K562 (cell line): Measurements from ENCODE around the gene DLGAP1. TPM values are rescaled to one million over a fixed set of nuclear protein-coding genes. Genes with fewer than 3 reads are reported as not detected.

Experiments
- ATAC-seq: fragments of 200-7000 bp; cut with Tn5 transposase; 3 replicates; pipeline ENCODE4 v1.9.1; 2020; ENCODE audit warnings: moderate library complexity
- BruUV-seq: library from RNA; stranded (reverse); fragments of 400-500 nt; replicated peaks from 2 replicates; lab custom pipeline; 2021; lab: Mats Ljungman, UMichigan
- CTCF ChIA-PET: fragments of 300-600 bp; formaldehyde crosslinking; extraction: SDS; loops from one replicate; lab custom pipeline; 2021; ENCODE audit warnings: low intra/inter-chr PET ratio; lab: Yijun Ruan, JAX
- POLR2A ChIA-PET: fragments of 300-600, 350-650 bp; sonication (Branson Sonifier 250); formaldehyde crosslinking; extraction: SDS; loops from one replicate; lab custom pipeline; 2021; ENCODE audit warnings: antibody characterized with exemption, inconsistent platforms; lab: Yijun Ruan, JAX
- DNase-seq, 4 experiments: peaks; one replicate each; pipeline versions ENCODE4 v3.0.0 to v3.0.0-alpha.2; 2011 to 2018; ENCODE audit warnings: low spot score in 3 of 4, mixed read lengths in 3 of 4; ENCODE audit errors: extremely low read depth in 1 of 4
- FAIRE-seq: peaks from 2 replicates; lab custom pipeline; 2011; peaks lifted over from hg19 to GRCh38; lab: Jason Lieb, UNC
- H2AFZ ChIP-seq: 2 replicates; pipeline ENCODE4 v1.6.0; 2011; ENCODE audit warnings: low read depth, low read length, control low read depth, inconsistent platforms
- H3K27ac ChIP-seq: fragments of 200-600 bp; 3 replicates; pipeline ENCODE4 v1.8.0; 2011; ENCODE audit warnings: low read depth, mild to moderate bottlenecking, control low read depth, inconsistent platforms, low read length, moderate library complexity, mixed read lengths; ENCODE audit errors: extremely low read depth
- H3K27me3 ChIP-seq, 2 experiments: fragments of 300-600 bp in 1 of 2; 2 replicates in 1 of 2; 3 replicates in 1 of 2; pipeline versions ENCODE4 v1.6.0 to v1.8.0; 2011; ENCODE audit warnings: inconsistent platforms in 2 of 2, low read length in 2 of 2, mild to moderate bottlenecking in 1 of 2, mixed read lengths in 1 of 2, moderate library complexity in 1 of 2; ENCODE audit not compliant: control insufficient read depth in 2 of 2, insufficient read depth in 2 of 2
- H3K36me3 ChIP-seq: fragments of 300-600 bp; 3 replicates; pipeline ENCODE4 v1.8.0; 2011; ENCODE audit warnings: mild to moderate bottlenecking, low read length, inconsistent platforms; ENCODE audit not compliant: control insufficient read depth, insufficient read depth
- H3K4me1 ChIP-seq, 2 experiments: fragments of 200-600 bp in 1 of 2; replicated peaks in 1 of 2; 2 replicates in 1 of 2; 3 replicates in 1 of 2; pipeline versions ENCODE4 v1.5.1 to v1.8.0; 2011; ENCODE audit warnings: inconsistent platforms in 2 of 2, low read length in 2 of 2, mild to moderate bottlenecking in 1 of 2, mixed read lengths in 1 of 2, moderate library complexity in 1 of 2; ENCODE audit not compliant: control insufficient read depth in 2 of 2, insufficient read depth in 2 of 2
- H3K4me2 ChIP-seq: 2 replicates; pipeline ENCODE4 v1.6.1; 2011; ENCODE audit warnings: low read length, control low read depth, inconsistent platforms, mixed read lengths; ENCODE audit not compliant: insufficient read depth
- H3K4me3 ChIP-seq: fragments of 200-600 bp; sonication (generic), shearing (Covaris generic); 2 replicates; pipeline ENCODE4 v1.5.1; 2016; ENCODE audit warnings: control low read depth, inconsistent platforms
- H3K79me2 ChIP-seq: fragments of 200-600 bp; 3 replicates; pipeline ENCODE4 v1.8.0; 2011; ENCODE audit warnings: low read length, inconsistent platforms; ENCODE audit not compliant: control insufficient read depth, insufficient read depth
- H3K9ac ChIP-seq, 2 experiments: 2 replicates each; pipeline versions ENCODE4 v1.6.0 to v1.6.1; 2011; ENCODE audit warnings: low read depth in 2 of 2, low read length in 2 of 2, control low read depth in 1 of 2, inconsistent platforms in 1 of 2, mild to moderate bottlenecking in 1 of 2, mixed read lengths in 1 of 2; ENCODE audit not compliant: insufficient read depth in 1 of 2
- H3K9me1 ChIP-seq: one replicate; pipeline ENCODE4 v1.6.0; 2011; ENCODE audit warnings: inconsistent platforms, mild to moderate bottlenecking, low read length, moderate library complexity; ENCODE audit not compliant: control insufficient read depth, insufficient read depth
- H3K9me3 ChIP-seq: replicated peaks from 2 replicates; pipeline ENCODE4 v1.5.1; 2011; ENCODE audit warnings: low read depth, low read length, inconsistent platforms; ENCODE audit not compliant: control insufficient read depth, insufficient read depth
- H4K20me1 ChIP-seq: replicated peaks from 2 replicates; pipeline ENCODE4 v1.6.1; 2011; ENCODE audit warnings: low read length, inconsistent platforms, mixed read lengths; ENCODE audit not compliant: control insufficient read depth, insufficient read depth
- BMI1 ChIP-seq: fragments of 150-350 bp; IDR thresholded peaks from 2 replicates; pipeline ENCODE4 v1.6.1; 2014; ENCODE audit warnings: low read length
- ELF4 ChIP-seq: fragments of 450-650 bp; formaldehyde crosslinking; IDR thresholded peaks from 2 replicates; pipeline ENCODE4 v1.4.0; 2022; ENCODE audit warnings: missing genetic modification characterization
- KHSRP ChIP-seq: fragments of 450-650 bp; IDR thresholded peaks from 2 replicates; pipeline ENCODE4 v1.6.1; 2017
- RAD51 ChIP-seq: fragments of 450-650 bp; IDR thresholded peaks from 2 replicates; pipeline ENCODE4 v1.7.1; 2016; ENCODE audit warnings: low read depth, mild to moderate bottlenecking, borderline replicate concordance
- WGBS: fragments of 100-300 bp; shearing (Covaris generic); methylation state at CpG from one replicate; pipeline ENCODE4 v1.1.6; 2016; ENCODE audit warnings: low coverage, mixed read lengths; ENCODE audit not compliant: insufficient coverage; ENCODE audit errors: missing lambda C conversion rate; 5-methylcytosine and 5-hydroxymethylcytosine counted together
- in situ Hi-C: fragments of 300-500 bp; cut with MboI; formaldehyde crosslinking; loops from 4 replicates; pipeline ENCODE4 v1.15.0; 2018; ENCODE audit warnings: inconsistent platforms, mixed read lengths
- intact Hi-C: fragments of 100-400 bp; cut with micrococcal nuclease; formaldehyde crosslinking; loops from 2 replicates; pipeline ENCODE4 v1.14.2; 2022
- polyA plus RNA-seq, 8 experiments: library from polyadenylated mRNA; depleted of rRNA in 4 of 8; stranded (reverse) in 5 of 8; unstranded in 3 of 8; fragments of >200 nt; fragmentation: Nextera tagmentation in 2 of 8; fragmentation: Illumina TruSeq in 1 of 8; extraction: Ambion mirVana in 2 of 8; extraction: Trizol in 1 of 8; gene quantifications; 2 replicates each; pipeline versions ENCODE4 v1.2.1 to v1.2.3, GENCODE V29; 2011 to 2014; ENCODE audit warnings: inconsistent platforms in 1 of 8, missing spikeins in 1 of 8
- total RNA-seq, 7 experiments: library from RNA; depleted of rRNA in 6 of 7; stranded (reverse); fragments of >200 nt in 6 of 7; fragmentation: Illumina TruSeq in 2 of 7; extraction: Trizol in 2 of 7; gene quantifications; 2 replicates each; pipeline versions ENCODE4 v1.2.1 to v1.2.3, GENCODE V29; 2011 to 2021; ENCODE audit warnings: low replicate concordance in 1 of 7
- TF ChIP-seq, protein P1 (sequence below): fragments of 250-450 bp; sonication (Bioruptor Pico); IDR thresholded peaks from 2 replicates; pipeline ENCODE4 v1.8.0; 2021; ENCODE audit warnings: moderate library complexity, mild to moderate bottlenecking, inconsistent platforms

Gene DLGAP1
- total and polyA plus RNA-seq, 9 of the 15 experiments (the other 6 are each of a cell fraction or from before 2014, with no cell fraction given) = 0.04 to 0.22 (median 0.08) TPM

DNA sequence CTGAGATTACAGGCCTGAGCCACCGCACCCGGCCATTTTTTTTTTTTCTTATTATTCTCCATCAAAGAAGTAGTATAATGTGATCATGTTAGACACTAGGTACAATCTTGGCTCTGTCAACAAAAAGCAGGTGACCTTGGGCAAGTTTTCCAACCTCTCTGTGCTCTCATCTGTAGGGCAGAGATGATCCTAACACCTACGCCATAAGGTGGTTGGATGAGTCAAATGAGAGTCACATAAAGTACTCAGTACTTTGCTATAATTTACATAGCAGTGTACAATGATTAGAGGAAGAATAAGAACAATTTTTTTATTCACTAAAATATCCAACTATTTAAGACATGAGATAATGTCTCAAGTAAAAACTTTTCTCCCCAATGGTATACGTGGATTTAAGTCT, 876.5 kb downstream of the DLGAP1 start:
- peaks cover 13 to 14% of the 10 kb centered on the region in 2 experiments for H3K4me1 ChIP-seq
- ATAC-seq = no peak
- BruUV-seq = no TSS peak
- CTCF ChIA-PET = no interaction called here
- no peak overlapping the region for H3K27ac ChIP-seq
- H3K4me3 ChIP-seq = no peak overlapping the region
- H4K20me1 ChIP-seq = no peaks in the 10 kb centered on the region
- H3K9ac ChIP-seq = no peak overlapping the region
- no peaks in the 10 kb centered on the region for H3K9me3 ChIP-seq
- DNase-seq = no peak
- H3K79me2 ChIP-seq = no peaks in the 10 kb centered on the region
- no peaks in the 10 kb centered on the region for H3K36me3 ChIP-seq
- POLR2A ChIA-PET = interaction anchor here (0.6 to 1.3 kb wide), 3 partner anchors 8 to 19 kb away, joined by 4 to 5 read pairs (median 4); no protein-coding TSS in a partner anchor
- WGBS = 65% methylated on average over 4 of the region's 4 CpGs
- no peak for FAIRE-seq
- no peaks in the 10 kb centered on the region for H3K9me1 ChIP-seq
- intact Hi-C loops (no loop called here), in situ Hi-C loops (loop anchor here (5.0 kb wide), 1 partner anchor 96 kb away; no protein-coding TSS in a partner anchor)
- H3K27me3 ChIP-seq = no peaks in the 10 kb centered on the region
- no peak for TF ChIP-seq BMI1
- TF ChIP-seq, protein P1, sequence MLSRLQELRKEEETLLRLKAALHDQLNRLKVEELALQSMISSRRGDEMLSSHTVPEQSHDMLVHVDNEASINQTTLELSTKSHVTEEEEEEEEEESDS (CRISPR knock-in tag) = no peak
- no peak overlapping the region for H3K4me2 ChIP-seq
- no peak overlapping the region for H2AFZ ChIP-seq

DNA sequence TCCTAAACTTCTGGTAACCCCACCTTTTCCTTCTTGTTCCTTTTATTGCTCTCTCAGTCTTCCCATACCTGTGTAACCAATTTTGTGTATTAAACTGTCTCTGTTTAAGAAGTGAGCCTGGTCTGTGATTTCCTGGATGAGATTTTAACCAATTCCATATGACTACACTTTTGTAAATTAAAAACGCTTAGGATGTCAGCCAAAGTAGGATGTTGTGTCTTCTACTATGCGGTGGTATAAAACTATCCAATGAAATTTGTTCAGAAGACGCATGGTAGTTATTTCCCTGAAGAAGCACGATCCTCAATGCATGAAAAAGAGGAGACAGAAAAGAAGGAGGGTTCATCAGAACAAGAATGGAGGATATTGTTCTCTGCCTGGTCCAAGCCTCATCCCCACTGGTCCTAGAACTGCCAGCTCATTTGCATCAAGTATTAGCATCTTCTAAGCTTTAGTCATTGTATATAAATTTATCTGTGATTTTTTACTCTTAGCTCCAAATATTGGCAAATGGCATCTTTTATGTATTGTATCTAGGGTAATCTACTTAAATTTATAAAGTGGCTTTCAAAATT, 877.7 kb downstream of the DLGAP1 start:
- POLR2A ChIA-PET = interaction anchor here (0.6 kb wide), 1 partner anchor 897 kb away, joined by 3 read pairs; no protein-coding TSS in a partner anchor
- Histone ChIP-seq H4K20me1 (no peaks in the 10 kb centered on the region), H3K27me3 (no peaks in the 10 kb centered on the region), H3K9ac (no peak overlapping the region), H3K79me2 (no peaks in the 10 kb centered on the region), H3K9me1 (no peaks in the 10 kb centered on the region), H2AFZ (no peak overlapping the region), H3K27ac (no peak overlapping the region), H3K9me3 (no peaks in the 10 kb centered on the region), H3K4me3 (no peak overlapping the region), H3K4me1 (peaks cover 10 to 12% of the 10 kb centered on the region in 2 experiments; a peak in 4 of 5 replicates), H3K36me3 (no peaks in the 10 kb centered on the region), H3K4me2 (no peak overlapping the region)
- ATAC-seq (no peak), DNase-seq (no peak), FAIRE-seq (no peak)
- no peak for TF ChIP-seq KHSRP
- TF ChIP-seq RAD51 = 0 out of 2 replicates have a peak, but pooled peaks have one; percentile 4
- no peak for TF ChIP-seq ELF4 (CRISPR knock-in tag)
- WGBS = 54% methylated on average over 4 of the region's 4 CpGs
- intact Hi-C loops (no loop called here), in situ Hi-C loops (loop anchor here (5.0 kb wide), 1 partner anchor 95 kb away; no protein-coding TSS in a partner anchor)
- BruUV-seq = no TSS peak
- CTCF ChIA-PET = no interaction called here
